ENCODE measurements around the gene EFHC1.

- TF ChIP-seq CTCF (IDR thresholded peaks at IDR 0.05; ENCODE audit: insufficient read depth, low read length, poor library complexity, severe bottlenecking) (no peak), EZH2phosphoT487 (conservative IDR thresholded peaks at IDR 0.05; ENCODE audit: low read length) (no peak)
These were observed 114.8 kb downstream of the EFHC1 start for GRCh38 chr6:52534966-52535390.
